Subcutaneous abdominal adipose tissue (tissue), 5 donors: Measurements from ENCODE around the gene OR2B6.

ENCODE experiments used
- H3K27ac ChIP-seq: one replicate; pipeline ENCODE4 v1.7.0; 2013; ENCODE audit warnings: low read depth, mild to moderate bottlenecking, inconsistent platforms, low read length, moderate library complexity
- H3K27me3 ChIP-seq, 5 donors: one replicate each; pipeline ENCODE4 v1.7.0; 2013; ENCODE audit warnings: low read length in 5 of 5, inconsistent platforms in 1 of 5; ENCODE audit not compliant: control insufficient read depth in 5 of 5, insufficient read depth in 4 of 5
- H3K36me3 ChIP-seq, 5 donors: one replicate each; pipeline ENCODE4 v1.7.0; 2013; ENCODE audit warnings: low read length in 5 of 5; ENCODE audit not compliant: control insufficient read depth in 5 of 5, insufficient read depth in 5 of 5
- H3K4me1 ChIP-seq, 5 donors: one replicate each; pipeline ENCODE4 v1.7.0; 2013; ENCODE audit warnings: low read length in 5 of 5, mild to moderate bottlenecking in 3 of 5, moderate library complexity in 1 of 5; ENCODE audit not compliant: control insufficient read depth in 5 of 5, insufficient read depth in 5 of 5
- H3K4me3 ChIP-seq, 5 donors: one replicate each; pipeline ENCODE4 v1.7.0; 2013; ENCODE audit warnings: low read length in 5 of 5, low read depth in 1 of 5
- H3K9ac ChIP-seq, 5 donors: one replicate each; pipeline ENCODE4 v1.7.0; 2013; ENCODE audit warnings: low read length in 5 of 5, mild to moderate bottlenecking in 4 of 5, moderate library complexity in 3 of 5
- H3K9me3 ChIP-seq, 5 donors: one replicate each; pipeline ENCODE4 v1.7.0; 2013; ENCODE audit warnings: low read length in 5 of 5; ENCODE audit not compliant: control insufficient read depth in 5 of 5
- donor health status: healthy.
- donor health status: healthy.
- donor health status: healthy.
- donor health status: healthy.
- donor health status: healthy.

The OR2B6 gene

GRCh38 chr6:27986928-27987725, 30.1 kb downstream of the OR2B6 start:
- Histone ChIP-seq H3K36me3 (no peaks in the 10 kb centered on the region), H3K27ac (no peak overlapping the region), H3K4me3 (no peak overlapping the region), H3K4me1 (no peaks in the 10 kb centered on the region), H3K9ac (no peak overlapping the region), H3K27me3 (peaks cover 0 to 3% (median 0%) of the 10 kb centered on the region in 5 donors), H3K9me3 (no peaks in the 10 kb centered on the region)

- no peak overlapping the region for H3K4me3 ChIP-seq
Observed at GRCh38 chr6:27994616-27995015, 37.6 kb downstream of the OR2B6 start.

GRCh38 chr6:28000351-28001045, 43.5 kb downstream of the OR2B6 start:
- no peak overlapping the region for H3K9ac ChIP-seq
- peaks cover 0 to 9% (median 0%) of the 10 kb centered on the region in 5 donors for H3K27me3 ChIP-seq
- H3K9me3 ChIP-seq = no peaks in the 10 kb centered on the region
- H3K4me1 ChIP-seq = no peaks in the 10 kb centered on the region
- no peaks in the 10 kb centered on the region for H3K36me3 ChIP-seq
- no peak overlapping the region for H3K27ac ChIP-seq
- H3K4me3 ChIP-seq = no peak overlapping the region

More at GRCh38 chr6:27994616-27995015, 37.6 kb downstream of the OR2B6 start:
- H3K9ac ChIP-seq = no peak overlapping the region
- H3K27ac ChIP-seq = no peak overlapping the region
- no peaks in the 10 kb centered on the region for H3K9me3 ChIP-seq
- H3K36me3 ChIP-seq = no peaks in the 10 kb centered on the region
- H3K27me3 ChIP-seq = peaks cover 0 to 3% (median 0%) of the 10 kb centered on the region in 5 donors
- peaks cover 0 to 3% (median 0%) of the 10 kb centered on the region in 5 donors for H3K4me1 ChIP-seq

GRCh38 chr6:28001351-28001750, 44.3 kb downstream of the OR2B6 start:
- no peaks in the 10 kb centered on the region for H3K9me3 ChIP-seq
- H3K4me1 ChIP-seq = no peaks in the 10 kb centered on the region
- no peak overlapping the region for H3K4me3 ChIP-seq
- H3K27me3 ChIP-seq = peaks cover 0 to 9% (median 0%) of the 10 kb centered on the region in 5 donors
- no peak overlapping the region for H3K9ac ChIP-seq
- no peaks in the 10 kb centered on the region for H3K36me3 ChIP-seq
- H3K27ac ChIP-seq = no peak overlapping the region

GRCh38 chr6:28001751-28002150, 44.7 kb downstream of the OR2B6 start:
- Histone ChIP-seq H3K27me3 (peaks cover 0 to 9% (median 0%) of the 10 kb centered on the region in 5 donors), H3K4me3 (no peak overlapping the region), H3K4me1 (no peaks in the 10 kb centered on the region), H3K9me3 (no peaks in the 10 kb centered on the region), H3K36me3 (no peaks in the 10 kb centered on the region), H3K27ac (no peak overlapping the region), H3K9ac (no peak overlapping the region)

- Histone ChIP-seq H3K4me3 (no peak overlapping the region), H3K9ac (no peak overlapping the region), H3K27me3 (peaks cover 0 to 9% (median 0%) of the 10 kb centered on the region in 5 donors), H3K4me1 (no peaks in the 10 kb centered on the region), H3K27ac (no peak overlapping the region), H3K9me3 (no peaks in the 10 kb centered on the region), H3K36me3 (no peaks in the 10 kb centered on the region)
Observed at GRCh38 chr6:28002161-28002560, 45.1 kb downstream of the OR2B6 start.

GRCh38 chr6:28003059-28003458, 46.0 kb downstream of the OR2B6 start:
- H3K27ac ChIP-seq = no peak overlapping the region
- no peaks in the 10 kb centered on the region for H3K9me3 ChIP-seq
- H3K4me3 ChIP-seq = no peak overlapping the region
- H3K4me1 ChIP-seq = no peaks in the 10 kb centered on the region
- no peak overlapping the region for H3K9ac ChIP-seq
- H3K27me3 ChIP-seq = peaks cover 0 to 9% (median 0%) of the 10 kb centered on the region in 5 donors
- no peaks in the 10 kb centered on the region for H3K36me3 ChIP-seq

- Histone ChIP-seq H3K9ac (no peak overlapping the region), H3K36me3 (no peaks in the 10 kb centered on the region), H3K4me1 (no peaks in the 10 kb centered on the region), H3K4me3 (no peak overlapping the region), H3K9me3 (no peaks in the 10 kb centered on the region), H3K27ac (no peak overlapping the region), H3K27me3 (peaks cover 0 to 9% (median 0%) of the 10 kb centered on the region in 5 donors)
Observed at GRCh38 chr6:28003661-28004060, 46.6 kb downstream of the OR2B6 start.

- Histone ChIP-seq H3K36me3 (no peaks in the 10 kb centered on the region), H3K4me1 (no peaks in the 10 kb centered on the region), H3K9ac (no peak overlapping the region), H3K4me3 (no peak overlapping the region), H3K27me3 (peaks cover 0 to 9% (median 0%) of the 10 kb centered on the region in 5 donors), H3K9me3 (no peaks in the 10 kb centered on the region), H3K27ac (no peak overlapping the region)
Observed at GRCh38 chr6:28004350-28005151, 47.5 kb downstream of the OR2B6 start.
